ENCODE results near the gene KLF6. TPM values are rescaled to one million over a fixed set of nuclear protein-coding genes. Genes with fewer than 3 reads are reported as not detected.

Gene KLF6
- polyA plus RNA-seq, 1 of the 3 experiments (the other 2 are of a cell fraction) = 148 TPM

DNA sequence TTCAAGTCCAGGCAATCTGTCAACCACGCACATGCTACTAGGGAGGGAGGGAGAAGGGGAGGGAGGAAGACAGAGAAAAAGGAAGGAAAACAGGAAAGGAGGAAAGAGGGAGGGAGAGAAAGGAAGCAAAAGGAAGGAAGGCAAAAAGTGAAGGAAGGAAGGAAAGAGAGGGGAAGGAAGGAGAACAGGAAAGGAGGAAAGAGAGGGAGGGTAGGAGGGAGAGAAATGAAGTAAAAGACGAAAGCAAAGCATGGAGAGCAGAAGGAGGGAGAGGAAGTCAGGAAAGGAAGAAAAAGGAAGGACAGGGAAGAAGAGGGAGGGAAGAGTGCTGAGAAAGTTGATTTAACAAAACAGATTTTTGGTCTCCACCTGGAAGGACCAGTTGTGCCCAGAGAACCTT lies 25.6 kb downstream of the KLF6 start:
- Histone ChIP-seq H2AFZ (ENCODE audit: low read depth) (no peak overlapping the region), H3F3A (replicated peaks; ENCODE audit: insufficient read depth) (peaks cover 41% of the 10 kb centered on the region), H3K4me3 (ENCODE audit: low read depth in 2 of 2, low read length in 1 of 2) (no peak overlapping the region), H3K27ac (ENCODE audit: low read depth in 2 of 2, low read length in 1 of 2) (no peak overlapping the region), H3K9me2 (no peaks in the 10 kb centered on the region), H3K9ac (no peak overlapping the region), H4K20me1 (ENCODE audit: insufficient read depth) (no peaks in the 10 kb centered on the region), H3K36me3 (replicated peaks in 1 of 2; ENCODE audit: control insufficient read depth in 1 of 2, insufficient read depth in 2 of 2, low read length in 1 of 2) (no peaks in the 10 kb centered on the region), H3K27me3 (ENCODE audit: insufficient read depth) (no peaks in the 10 kb centered on the region), H3K9me3 (no peaks in the 10 kb centered on the region), H3K79me2 (ENCODE audit: insufficient read depth) (no peaks in the 10 kb centered on the region), H3K4me1 (ENCODE audit: control insufficient read depth in 1 of 2, insufficient read depth in 2 of 2, low read depth in 1 of 2, low read length in 1 of 2) (peaks cover 36 to 39% of the 10 kb centered on the region in 2 experiments), H3K4me2 (no peak overlapping the region)
- 91% methylated on average over 2 of the region's 2 CpGs for WGBS (ENCODE audit: low lambda C conversion rate)
- no peak for DNase-seq
- TF ChIP-seq NRF1 (IDR thresholded peaks at IDR 0.05; ENCODE audit: low read depth, low read length) (no peak), SMC3 (IDR thresholded peaks at IDR 0.05; ENCODE audit: low read depth, low read length) (no peak), FOXJ3 (CRISPR knock-in tag; IDR thresholded peaks at IDR 0.05) (no peak), EZH2phosphoT487 (IDR thresholded peaks at IDR 0.05; ENCODE audit: borderline replicate concordance, low read depth) (no peak), USF1 (IDR thresholded peaks at IDR 0.05; ENCODE audit: borderline replicate concordance, low read depth) (no peak), FOXM1 (IDR thresholded peaks at IDR 0.05; ENCODE audit: low read depth) (no peak), EP300 (IDR thresholded peaks at IDR 0.05; ENCODE audit: borderline replicate concordance in 1 of 2, low read depth in 1 of 2, low read length in 1 of 2) (no peak), JUND (IDR thresholded peaks at IDR 0.05) (no peak), POLR2AphosphoS5 (IDR thresholded peaks at IDR 0.05; ENCODE audit: low read depth, low read length) (no peak), RFX5 (IDR thresholded peaks at IDR 0.05; ENCODE audit: low read length) (no peak), SIN3A (IDR thresholded peaks at IDR 0.05; ENCODE audit: borderline replicate concordance, low read depth, low read length) (no peak), TAF1 (IDR thresholded peaks at IDR 0.05; ENCODE audit: borderline replicate concordance, low read depth, low read length) (no peak), TEAD4 (IDR thresholded peaks at IDR 0.05; ENCODE audit: borderline replicate concordance, insufficient read depth) (no peak)
- TF ChIP-seq, protein P1, sequence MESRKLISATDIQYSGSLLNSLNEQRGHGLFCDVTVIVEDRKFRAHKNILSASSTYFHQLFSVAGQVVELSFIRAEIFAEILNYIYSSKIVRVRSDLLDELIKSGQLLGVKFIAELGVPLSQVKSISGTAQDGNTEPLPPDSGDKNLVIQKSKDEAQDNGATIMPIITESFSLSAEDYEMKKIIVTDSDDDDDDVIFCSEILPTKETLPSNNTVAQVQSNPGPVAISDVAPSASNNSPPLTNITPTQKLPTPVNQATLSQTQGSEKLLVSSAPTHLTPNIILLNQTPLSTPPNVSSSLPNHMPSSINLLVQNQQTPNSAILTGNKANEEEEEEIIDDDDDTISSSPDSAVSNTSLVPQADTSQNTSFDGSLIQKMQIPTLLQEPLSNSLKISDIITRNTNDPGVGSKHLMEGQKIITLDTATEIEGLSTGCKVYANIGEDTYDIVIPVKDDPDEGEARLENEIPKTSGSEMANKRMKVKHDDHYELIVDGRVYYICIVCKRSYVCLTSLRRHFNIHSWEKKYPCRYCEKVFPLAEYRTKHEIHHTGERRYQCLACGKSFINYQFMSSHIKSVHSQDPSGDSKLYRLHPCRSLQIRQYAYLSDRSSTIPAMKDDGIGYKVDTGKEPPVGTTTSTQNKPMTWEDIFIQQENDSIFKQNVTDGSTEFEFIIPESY (IDR thresholded peaks at IDR 0.05; ENCODE audit: borderline replicate concordance, low read depth) = no peak
- ChIA-PET CTCF (no interaction called here), POLR2A (no interaction called here)

GRCh38 chr10:3758491-3758970 lies 26.5 kb downstream of the KLF6 start:
- WGBS (ENCODE audit: low lambda C conversion rate) = 100% methylated on average over 4 of the region's 6 CpGs
- Histone ChIP-seq H3K36me3 (replicated peaks in 1 of 2; ENCODE audit: control insufficient read depth in 1 of 2, insufficient read depth in 2 of 2, low read length in 1 of 2) (no peaks in the 10 kb centered on the region), H3K27ac (ENCODE audit: low read depth in 2 of 2, low read length in 1 of 2) (peak overlapping the region in 1 of 2 experiments; percentile 41; a peak in 2 of 4 replicates), H3K27me3 (ENCODE audit: insufficient read depth) (no peaks in the 10 kb centered on the region), H3K4me1 (ENCODE audit: control insufficient read depth in 1 of 2, insufficient read depth in 2 of 2, low read depth in 1 of 2, low read length in 1 of 2) (peaks cover 28 to 34% of the 10 kb centered on the region in 2 experiments), H3F3A (replicated peaks; ENCODE audit: insufficient read depth) (peaks cover 41% of the 10 kb centered on the region), H3K9me3 (no peaks in the 10 kb centered on the region), H4K20me1 (ENCODE audit: insufficient read depth) (no peaks in the 10 kb centered on the region), H3K9ac (no peak overlapping the region), H3K4me3 (ENCODE audit: low read depth in 2 of 2, low read length in 1 of 2) (no peak overlapping the region), H2AFZ (ENCODE audit: low read depth) (no peak overlapping the region), H3K4me2 (no peak overlapping the region), H3K9me2 (no peaks in the 10 kb centered on the region), H3K79me2 (ENCODE audit: insufficient read depth) (no peaks in the 10 kb centered on the region)
- TF ChIP-seq EZH2phosphoT487 (IDR thresholded peaks at IDR 0.05; ENCODE audit: borderline replicate concordance, low read depth) (no peak), YY1 (IDR thresholded peaks at IDR 0.05; ENCODE audit: low read depth) (no peak), SMC3 (IDR thresholded peaks at IDR 0.05; ENCODE audit: low read depth, low read length) (no peak), FOXM1 (IDR thresholded peaks at IDR 0.05; ENCODE audit: low read depth) (no peak), RCOR1 (IDR thresholded peaks at IDR 0.05; ENCODE audit: low read length) (no peak), TAF1 (IDR thresholded peaks at IDR 0.05; ENCODE audit: borderline replicate concordance, low read depth, low read length) (no peak), IRF3 (IDR thresholded peaks at IDR 0.05; ENCODE audit: low read depth, low read length) (no peak), RFX5 (IDR thresholded peaks at IDR 0.05; ENCODE audit: low read length) (no peak)
- TF ChIP-seq, protein P1 (IDR thresholded peaks at IDR 0.05; ENCODE audit: borderline replicate concordance, low read depth) = no peak
- CTCF ChIA-PET = interaction anchor here (1.2 to 1.4 kb wide), 2 partner anchors 18 to 898 kb away, joined by 3 read pairs; no protein-coding TSS in a partner anchor
- POLR2A ChIA-PET = interaction anchor here (1.8 kb wide), 1 partner anchor 27 kb away, joined by 7 read pairs; the partner anchor contains the start of gene KLF6
- no peak for DNase-seq

Data from SK-N-SH (cell line).